SW480 (cell line): Measurements from ENCODE around the gene DOCK1.

Experiments
- DNase-seq: peaks from one replicate; pipeline ENCODE4 v3.0.0-alpha.2; 2016; ENCODE audit warnings: low spot score

DOCK1 gene

GRCh38 chr10:127402596-127403409, 497.6 kb downstream of the DOCK1 start:
- no peak for DNase-seq

- DNase-seq: no peak
Measured at GRCh38 chr10:127405221-127405620, 500.0 kb downstream of the DOCK1 start.

DNA sequence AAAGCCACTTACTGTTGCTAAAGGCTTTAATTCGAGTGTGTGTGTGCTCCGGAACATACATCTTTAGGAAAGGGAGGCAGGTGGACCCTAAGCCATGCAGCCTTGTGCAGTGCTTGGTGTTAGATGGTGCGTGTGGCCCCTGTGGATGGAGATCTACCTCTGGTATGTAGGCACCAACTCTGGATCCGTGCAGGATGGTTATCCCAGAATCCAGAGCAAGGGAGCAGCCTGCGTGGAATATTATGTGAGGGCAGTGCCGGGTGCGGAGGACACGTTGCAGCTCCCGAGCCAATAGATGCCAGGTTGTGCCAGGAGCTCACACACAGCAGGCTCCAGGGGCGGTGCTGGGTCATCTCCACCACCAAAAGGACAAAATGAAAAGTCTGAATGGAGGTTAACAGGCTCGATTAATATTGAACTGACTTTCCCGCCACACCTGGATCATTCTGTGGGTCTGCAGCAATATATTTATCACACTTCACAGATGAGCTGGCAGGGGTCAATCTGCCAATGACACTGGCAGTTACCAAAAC, 500.9 kb downstream of the DOCK1 start:
- DNase-seq: no peak

GRCh38 chr10:127407551-127407950, 502.3 kb downstream of the DOCK1 start:
- no peak for DNase-seq

GRCh38 chr10:127408112-127408710, 503.0 kb downstream of the DOCK1 start:
- DNase-seq: no peak

GRCh38 chr10:127408733-127409132, 503.5 kb downstream of the DOCK1 start:
- no peak for DNase-seq

DNA sequence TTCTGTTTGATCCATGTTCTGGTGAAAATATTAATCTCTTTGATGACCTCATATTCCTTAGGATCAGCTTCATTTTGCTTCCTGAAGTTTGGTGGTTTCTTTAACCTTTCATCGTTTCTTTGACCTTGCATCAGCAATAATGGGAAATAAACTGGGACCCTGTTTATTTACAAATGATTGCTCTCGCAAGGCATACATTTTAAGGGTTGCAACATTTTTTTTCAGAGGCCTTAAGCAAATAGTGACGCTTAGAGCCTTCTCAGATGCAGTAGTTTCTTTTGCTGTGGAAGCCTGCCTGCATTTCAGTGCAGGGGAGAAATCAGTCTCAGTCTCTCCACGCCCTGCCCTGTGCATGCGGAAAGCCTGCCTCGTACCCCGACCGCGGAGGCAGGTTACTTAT, 504.8 kb downstream of the DOCK1 start:
- DNase-seq: no peak

DNA sequence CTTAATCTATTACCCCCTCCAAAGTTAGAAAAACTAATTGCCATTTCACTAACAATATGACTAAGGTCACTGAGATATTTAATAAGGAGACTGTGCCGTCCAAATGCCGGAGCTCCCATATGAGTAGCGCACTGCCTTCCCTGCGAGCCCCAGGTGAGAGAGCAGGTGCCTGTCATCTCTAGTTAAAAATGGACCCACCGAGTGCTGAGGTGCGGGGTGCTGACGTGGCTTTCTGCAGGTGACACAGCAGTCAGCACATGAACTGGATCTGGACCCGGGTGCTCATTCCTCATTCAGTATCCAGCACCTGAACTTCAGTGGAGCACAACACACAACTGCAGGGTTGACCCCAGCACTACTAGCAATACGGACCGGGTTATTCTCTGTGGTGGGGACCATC, 505.8 kb downstream of the DOCK1 start:
- no peak for DNase-seq

GRCh38 chr10:127413326-127413725, 508.1 kb downstream of the DOCK1 start:
- DNase-seq: no peak

GRCh38 chr10:127414024-127414423, 508.8 kb downstream of the DOCK1 start:
- DNase-seq: no peak

GRCh38 chr10:127415116-127415515, 509.9 kb downstream of the DOCK1 start:
- no peak for DNase-seq

DNA sequence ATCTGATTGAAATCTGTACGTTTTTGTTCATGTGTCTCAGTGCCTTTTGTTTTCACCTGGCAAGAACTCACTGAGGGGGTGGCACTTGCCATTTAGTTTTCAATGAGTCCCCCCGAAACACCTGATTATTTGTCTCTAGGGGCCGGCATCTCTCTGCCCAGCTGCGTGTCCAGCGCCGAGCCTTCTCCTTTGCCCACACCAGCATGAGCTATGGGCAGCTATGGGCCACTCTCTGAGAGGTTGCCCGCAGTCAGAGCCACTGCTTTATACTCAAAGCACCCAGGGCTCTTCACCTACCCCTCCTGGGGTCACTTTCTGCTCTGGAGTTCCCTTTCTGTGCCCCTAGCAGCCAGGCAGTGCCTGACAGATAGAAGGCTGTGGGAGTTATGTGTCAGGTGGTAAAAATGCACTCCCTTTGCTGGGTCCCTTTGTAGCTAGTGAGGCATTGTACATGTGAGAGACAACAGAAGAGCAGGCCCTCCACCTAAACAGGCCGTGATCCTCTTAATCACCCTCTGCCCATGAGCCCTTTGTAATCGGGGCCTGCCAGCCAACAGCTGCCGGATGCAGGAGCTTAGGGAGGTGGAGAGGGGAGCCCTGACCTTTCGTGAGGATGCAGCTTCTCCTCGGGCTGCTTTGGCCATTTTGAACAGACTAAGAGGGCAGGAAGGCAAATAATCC, 510.8 kb downstream of the DOCK1 start:
- no peak for DNase-seq

GRCh38 chr10:127417031-127417430, 511.8 kb downstream of the DOCK1 start:
- no peak for DNase-seq

- DNase-seq: no peak
Measured at GRCh38 chr10:127417686-127418401, 512.6 kb downstream of the DOCK1 start.

DNA sequence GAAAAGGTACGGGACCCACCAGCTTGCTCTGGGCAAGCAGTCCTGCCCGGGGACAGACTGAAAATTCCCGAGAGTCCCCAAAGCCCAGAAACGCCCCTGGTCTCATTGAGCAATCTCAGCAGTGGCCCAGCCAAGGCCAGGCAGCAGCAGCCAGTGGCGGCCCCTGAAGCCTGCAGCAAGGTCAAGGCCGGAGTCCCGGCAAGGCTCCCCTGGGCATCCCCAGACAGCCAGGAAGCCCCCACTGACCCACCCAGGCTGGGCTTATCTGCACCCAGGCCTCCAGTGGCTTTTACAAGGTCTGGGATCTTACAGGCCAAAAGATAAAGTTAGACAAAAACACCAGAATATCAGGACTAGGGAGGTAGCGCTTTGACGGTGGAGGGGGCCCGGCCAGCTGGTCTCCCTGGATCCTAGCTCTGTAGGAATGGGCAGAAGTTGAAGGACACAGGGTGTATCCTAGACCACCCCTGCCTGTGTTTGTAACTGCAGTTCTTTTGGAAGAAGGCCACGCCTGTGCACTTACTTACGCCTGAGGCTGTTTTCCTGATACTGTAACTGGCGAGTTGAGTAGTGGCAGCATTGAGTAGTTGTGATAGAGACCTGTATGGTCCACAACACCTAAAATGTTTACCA, 513.4 kb downstream of the DOCK1 start:
- DNase-seq: no peak

DNA sequence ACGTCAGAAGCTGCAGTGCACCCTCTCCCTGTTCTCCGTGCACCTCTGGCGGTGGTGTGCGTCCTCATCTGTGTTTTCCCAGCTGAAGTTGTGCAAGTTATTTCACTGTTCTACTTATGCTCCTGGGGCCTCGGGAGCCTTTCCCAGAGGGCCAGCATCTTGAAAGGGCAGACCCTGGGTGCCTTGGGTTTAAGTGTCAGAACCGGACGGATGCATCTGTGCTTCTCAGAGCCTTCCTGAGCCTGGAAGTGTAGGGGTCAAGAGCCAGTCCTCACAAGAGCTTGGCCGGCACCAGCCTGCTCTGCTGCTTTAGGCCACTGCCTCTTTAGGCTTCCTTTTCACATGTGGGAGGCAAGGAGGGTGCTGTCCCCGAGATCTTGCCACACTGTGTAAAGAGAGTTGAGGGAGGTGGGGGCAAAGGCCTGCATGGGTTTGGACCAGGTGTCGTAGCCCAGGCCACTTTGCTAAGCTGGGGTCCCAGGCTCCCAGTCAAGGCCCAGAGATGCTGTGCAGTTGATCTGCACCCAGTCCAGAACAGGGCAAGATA, 515.0 kb downstream of the DOCK1 start:
- DNase-seq: no peak

DNA sequence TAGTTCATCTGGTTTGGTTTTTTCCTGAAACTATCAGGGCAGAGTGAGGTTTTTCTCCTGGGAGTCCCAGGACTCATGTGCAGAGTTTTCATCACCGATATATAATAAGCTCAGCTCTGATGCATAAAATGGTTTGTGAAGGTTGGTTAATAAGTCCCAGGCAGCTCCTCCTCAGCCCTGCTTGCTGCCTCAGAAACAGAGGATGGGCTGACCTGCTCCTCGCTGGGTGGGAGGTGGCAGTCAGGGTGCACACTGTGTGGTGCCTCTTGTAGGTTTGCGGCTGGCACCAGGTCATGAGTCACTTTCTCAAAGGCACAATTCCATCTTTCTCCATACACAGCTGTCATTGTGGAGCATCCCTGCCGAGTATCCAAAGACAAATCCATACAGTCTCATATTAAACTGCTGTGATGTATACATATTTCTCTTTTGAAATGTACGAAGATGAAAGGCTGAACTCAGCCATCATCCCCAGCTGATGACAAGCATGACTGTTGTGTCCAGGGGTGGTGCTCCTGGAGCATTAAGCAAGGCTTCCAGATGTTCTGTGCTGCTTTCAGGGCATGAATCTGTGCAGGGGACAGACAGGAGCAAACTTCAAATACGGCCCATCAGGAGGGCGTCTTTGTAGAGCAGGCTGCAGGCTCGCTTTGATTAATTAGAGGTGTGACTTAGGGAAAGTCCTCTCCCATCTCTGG, 518.1 kb downstream of the DOCK1 start:
- DNase-seq: no peak

- DNase-seq: no peak
Measured at GRCh38 chr10:127424594-127425264, 519.5 kb downstream of the DOCK1 start.

GRCh38 chr10:127426746-127427145, 521.5 kb downstream of the DOCK1 start:
- DNase-seq: no peak

GRCh38 chr10:127427926-127428325, 522.7 kb downstream of the DOCK1 start:
- no peak for DNase-seq
